DOHH2 (cell line): ENCODE results near the gene WFDC1.

Experiments
- H3F3A ChIP-seq: fragments of 200-600 bp; sonication (generic), shearing (Covaris generic); 2 replicates; pipeline ENCODE4 v1.6.0; 2016; ENCODE audit warnings: antibody characterized with exemption, mild to moderate bottlenecking; ENCODE audit not compliant: control insufficient read depth, insufficient read depth
- H3K27ac ChIP-seq: fragments of 200-600 bp; sonication (generic); 2 replicates; pipeline ENCODE4 v1.5.1; 2014; ENCODE audit warnings: low read depth, mild to moderate bottlenecking, low read length, moderate library complexity
- H3K27me3 ChIP-seq: fragments of 200-600 bp; sonication (generic); 2 replicates; pipeline ENCODE4 v1.6.1; 2014; ENCODE audit warnings: mild to moderate bottlenecking, low read length, mixed read lengths; ENCODE audit not compliant: control insufficient read depth
- H3K36me3 ChIP-seq: fragments of 200-600 bp; sonication (generic); 2 replicates; pipeline ENCODE4 v1.6.1; 2014; ENCODE audit warnings: mild to moderate bottlenecking, low read length, moderate library complexity, mixed read lengths; ENCODE audit not compliant: control insufficient read depth
- H3K4me1 ChIP-seq: fragments of 200-600 bp; sonication (generic); 2 replicates; pipeline ENCODE4 v1.6.1; 2014; ENCODE audit warnings: mild to moderate bottlenecking, low read length, mixed read lengths; ENCODE audit not compliant: control insufficient read depth
- H3K4me2 ChIP-seq: fragments of 200-600 bp; sonication (generic); 2 replicates; pipeline ENCODE4 v1.6.0; 2014; ENCODE audit warnings: mild to moderate bottlenecking, low read length, moderate library complexity
- H3K4me3 ChIP-seq: fragments of 200-600 bp; sonication (generic); 2 replicates; pipeline ENCODE4 v1.5.1; 2014; ENCODE audit warnings: mild to moderate bottlenecking, low read length, mixed read lengths
- H3K79me2 ChIP-seq: fragments of 200-600 bp; sonication (generic); 2 replicates; pipeline ENCODE4 v1.6.1; 2014; ENCODE audit warnings: mild to moderate bottlenecking, low read length, mixed read lengths; ENCODE audit not compliant: control insufficient read depth
- H3K9me2 ChIP-seq: fragments of 200-600 bp; sonication (generic); replicated peaks from 2 replicates; pipeline ENCODE4 v1.6.1; 2014; ENCODE audit warnings: mild to moderate bottlenecking, low read length, mixed read lengths; ENCODE audit not compliant: control insufficient read depth
- H3K9me3 ChIP-seq: fragments of 200-600 bp; sonication (generic); 2 replicates; pipeline ENCODE4 v1.6.1; 2014; ENCODE audit warnings: antibody characterized with exemption, low read length, mixed read lengths; ENCODE audit not compliant: control insufficient read depth, insufficient read depth
- H4K20me1 ChIP-seq: fragments of 200-600 bp; sonication (generic); 2 replicates; pipeline ENCODE4 v1.6.0; 2014; ENCODE audit warnings: low read depth, mild to moderate bottlenecking, antibody characterized with exemption, low read length, moderate library complexity; ENCODE audit not compliant: control insufficient read depth, insufficient read depth
- EZH2phosphoT487 ChIP-seq: fragments of 200-600 bp; sonication (generic); IDR thresholded peaks from 2 replicates; pipeline ENCODE4 v1.6.1; 2017; ENCODE audit warnings: borderline replicate concordance, mild to moderate bottlenecking, antibody characterized with exemption, low read length, moderate library complexity, mixed read lengths
- TF ChIP-seq, protein P1 (sequence below): fragments of 200-600 bp; sonication (generic); IDR thresholded peaks from one replicate; pipeline ENCODE4 v1.5.1; 2014; ENCODE audit warnings: antibody characterized with exemption, mild to moderate bottlenecking, low read depth, low read length; ENCODE audit not compliant: poor library complexity, severe bottlenecking

WFDC1 gene

GRCh38 chr16:84268291-84269040 lies 26.2 kb upstream of the WFDC1 start:
- H3K27me3 ChIP-seq, result no peaks in the 10 kb centered on the region
- TF ChIP-seq, protein P1, sequence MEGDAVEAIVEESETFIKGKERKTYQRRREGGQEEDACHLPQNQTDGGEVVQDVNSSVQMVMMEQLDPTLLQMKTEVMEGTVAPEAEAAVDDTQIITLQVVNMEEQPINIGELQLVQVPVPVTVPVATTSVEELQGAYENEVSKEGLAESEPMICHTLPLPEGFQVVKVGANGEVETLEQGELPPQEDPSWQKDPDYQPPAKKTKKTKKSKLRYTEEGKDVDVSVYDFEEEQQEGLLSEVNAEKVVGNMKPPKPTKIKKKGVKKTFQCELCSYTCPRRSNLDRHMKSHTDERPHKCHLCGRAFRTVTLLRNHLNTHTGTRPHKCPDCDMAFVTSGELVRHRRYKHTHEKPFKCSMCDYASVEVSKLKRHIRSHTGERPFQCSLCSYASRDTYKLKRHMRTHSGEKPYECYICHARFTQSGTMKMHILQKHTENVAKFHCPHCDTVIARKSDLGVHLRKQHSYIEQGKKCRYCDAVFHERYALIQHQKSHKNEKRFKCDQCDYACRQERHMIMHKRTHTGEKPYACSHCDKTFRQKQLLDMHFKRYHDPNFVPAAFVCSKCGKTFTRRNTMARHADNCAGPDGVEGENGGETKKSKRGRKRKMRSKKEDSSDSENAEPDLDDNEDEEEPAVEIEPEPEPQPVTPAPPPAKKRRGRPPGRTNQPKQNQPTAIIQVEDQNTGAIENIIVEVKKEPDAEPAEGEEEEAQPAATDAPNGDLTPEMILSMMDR, result no peak
- no peak for TF ChIP-seq EZH2phosphoT487
- H4K20me1 ChIP-seq, result no peaks in the 10 kb centered on the region
- H3K79me2 ChIP-seq, result no peaks in the 10 kb centered on the region
- no peak overlapping the region for H3K4me2 ChIP-seq
- H3K4me1 ChIP-seq, result no peaks in the 10 kb centered on the region
- H3K36me3 ChIP-seq, result no peaks in the 10 kb centered on the region
- H3K27ac ChIP-seq, result no peak overlapping the region
- H3F3A ChIP-seq, result no peaks in the 10 kb centered on the region
- H3K4me3 ChIP-seq, result no peak overlapping the region
- H3K9me3 ChIP-seq, result no peaks in the 10 kb centered on the region
- H3K9me2 ChIP-seq, result no peaks in the 10 kb centered on the region

DNA sequence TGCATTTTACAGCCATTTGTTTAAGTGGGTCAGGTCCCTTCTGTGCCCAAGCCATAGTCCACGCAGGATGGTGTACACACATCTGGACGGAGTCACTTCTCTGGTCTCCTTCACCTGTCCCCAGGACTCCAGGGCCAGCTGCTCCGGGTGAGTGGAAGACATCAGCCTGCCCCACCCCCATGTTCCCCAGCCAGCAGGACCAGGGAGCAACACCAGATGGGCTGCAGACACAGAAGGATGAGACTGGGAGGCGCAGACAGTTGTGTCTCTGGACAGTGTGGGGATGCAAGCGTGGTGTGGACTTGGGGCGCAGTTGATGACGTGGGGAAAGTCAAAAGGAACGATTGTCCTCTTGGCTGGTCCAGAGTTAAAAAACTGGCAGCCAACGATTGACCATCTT lies 24.6 kb upstream of the WFDC1 start:
- no peaks in the 10 kb centered on the region for H4K20me1 ChIP-seq
- no peaks in the 10 kb centered on the region for H3K36me3 ChIP-seq
- no peaks in the 10 kb centered on the region for H3K79me2 ChIP-seq
- H3K9me3 ChIP-seq, result no peaks in the 10 kb centered on the region
- H3K9me2 ChIP-seq, result no peaks in the 10 kb centered on the region
- TF ChIP-seq, protein P1, result no peak
- TF ChIP-seq EZH2phosphoT487, result no peak
- no peaks in the 10 kb centered on the region for H3K27me3 ChIP-seq
- H3K27ac ChIP-seq, result no peak overlapping the region
- no peaks in the 10 kb centered on the region for H3F3A ChIP-seq
- H3K4me3 ChIP-seq, result no peak overlapping the region
- H3K4me2 ChIP-seq, result no peak overlapping the region
- no peaks in the 10 kb centered on the region for H3K4me1 ChIP-seq

DNA sequence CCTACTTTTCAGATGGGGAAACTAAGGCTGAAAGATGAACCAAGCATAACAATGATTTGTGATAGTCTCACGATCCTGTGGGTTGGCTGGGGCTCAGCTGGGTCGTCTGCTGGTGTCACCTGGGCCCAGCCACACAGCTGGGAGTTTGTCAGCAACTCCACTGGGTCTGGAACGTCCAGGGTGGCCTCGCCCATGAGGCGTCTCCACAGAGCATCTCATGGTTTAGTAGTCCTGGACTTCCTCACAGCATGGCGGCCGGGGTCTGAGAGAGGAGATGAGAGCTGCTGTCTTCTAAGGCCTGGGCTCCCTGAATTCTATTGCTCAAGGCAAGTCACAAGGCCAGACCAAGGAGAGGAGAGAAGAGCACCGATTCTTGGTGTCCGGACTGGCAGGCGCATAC lies 24.1 kb upstream of the WFDC1 start:
- no peaks in the 10 kb centered on the region for H3K27me3 ChIP-seq
- TF ChIP-seq, protein P1, result no peak
- no peak for TF ChIP-seq EZH2phosphoT487
- no peak overlapping the region for H3K27ac ChIP-seq
- H3K9me3 ChIP-seq, result no peaks in the 10 kb centered on the region
- no peak overlapping the region for H3K4me2 ChIP-seq
- H4K20me1 ChIP-seq, result no peaks in the 10 kb centered on the region
- H3K79me2 ChIP-seq, result no peaks in the 10 kb centered on the region
- H3K9me2 ChIP-seq, result no peaks in the 10 kb centered on the region
- no peaks in the 10 kb centered on the region for H3K4me1 ChIP-seq
- no peaks in the 10 kb centered on the region for H3F3A ChIP-seq
- H3K4me3 ChIP-seq, result no peak overlapping the region
- H3K36me3 ChIP-seq, result no peaks in the 10 kb centered on the region

GRCh38 chr16:84271037-84271436 lies 23.6 kb upstream of the WFDC1 start:
- no peak overlapping the region for H3K27ac ChIP-seq
- H3K27me3 ChIP-seq, result 0 out of 2 replicates have a peak, but pooled peaks cover under 1% of the 10 kb centered on the region
- H3K9me3 ChIP-seq, result no peaks in the 10 kb centered on the region
- no peak overlapping the region for H3K4me3 ChIP-seq
- TF ChIP-seq, protein P1, result no peak
- no peaks in the 10 kb centered on the region for H3K9me2 ChIP-seq
- no peaks in the 10 kb centered on the region for H3F3A ChIP-seq
- H3K36me3 ChIP-seq, result no peaks in the 10 kb centered on the region
- H3K4me1 ChIP-seq, result no peaks in the 10 kb centered on the region
- no peaks in the 10 kb centered on the region for H3K79me2 ChIP-seq
- no peak overlapping the region for H3K4me2 ChIP-seq
- H4K20me1 ChIP-seq, result no peaks in the 10 kb centered on the region
